HG03469 (cell line): ENCODE measurements around the gene TMEM186.
"Not testable (repeated sequence)": the region's sequence is repeated elsewhere in the genome, so short reads cannot be mapped to it uniquely, and the experiment has no call there.

Source experiments
- ATAC-seq: cut with Tn5 transposase; IDR thresholded peaks from one replicate; pipeline ENCODE4 v1.9.1; 2021; ENCODE audit warnings: mild to moderate bottlenecking, moderate library complexity, moderate number of reproducible peaks; ENCODE audit not compliant: unreplicated experiment

The TMEM186 gene, protein sequence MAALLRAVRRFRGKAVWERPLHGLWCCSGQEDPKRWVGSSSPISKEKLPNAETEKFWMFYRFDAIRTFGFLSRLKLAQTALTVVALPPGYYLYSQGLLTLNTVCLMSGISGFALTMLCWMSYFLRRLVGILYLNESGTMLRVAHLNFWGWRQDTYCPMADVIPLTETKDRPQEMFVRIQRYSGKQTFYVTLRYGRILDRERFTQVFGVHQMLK

DNA sequence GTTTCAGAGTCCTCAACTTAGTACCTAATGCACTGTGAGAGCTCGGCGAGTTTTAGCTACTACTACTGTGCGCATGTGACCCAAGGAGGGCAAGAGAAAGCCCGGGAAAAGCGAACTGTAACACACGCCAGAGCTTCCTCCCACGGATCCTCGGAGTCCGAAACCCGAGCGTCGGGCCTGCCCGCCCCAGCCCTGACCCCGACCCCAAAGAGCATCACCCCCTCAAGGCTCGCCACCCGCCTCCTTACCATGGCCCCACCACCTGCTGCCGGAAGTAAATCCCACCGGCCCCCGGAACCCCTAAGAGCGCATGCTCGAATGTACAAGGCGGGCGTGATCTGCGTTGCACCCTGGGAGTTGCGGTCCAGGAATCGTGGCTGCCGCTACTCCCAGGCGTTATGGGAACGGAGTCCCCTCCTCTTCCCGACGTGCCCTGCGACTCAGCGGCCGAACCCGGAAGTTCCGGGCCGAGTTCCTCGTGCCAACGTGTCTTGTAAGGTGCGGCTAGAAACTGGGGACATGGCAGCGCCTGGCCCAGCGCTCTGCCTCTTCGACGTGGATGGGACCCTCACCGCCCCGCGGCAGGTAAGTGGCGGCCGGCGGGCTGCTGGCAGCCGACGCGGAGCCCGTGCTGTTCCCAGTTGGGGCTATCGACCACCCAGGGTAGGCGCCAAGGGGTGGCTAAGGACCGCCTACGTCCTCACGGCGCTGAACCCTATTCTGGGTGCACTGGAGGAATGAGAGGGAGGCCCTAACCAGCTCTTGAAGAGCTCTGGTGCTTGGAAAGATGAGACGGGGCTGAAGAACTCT lies at the start of gene TMEM186, which contains the start of gene PMM2:
TSS of gene TMEM186 (minus strand) at position 276 of the 810 bp plus-strand sequence. CDS start at position 251, 25 bp downstream.
TSS of gene PMM2 (plus strand) at position 476 of the 810 bp plus-strand sequence. CDS start at position 520, 44 bp downstream.
- peak; percentile 87 for ATAC-seq

DNA sequence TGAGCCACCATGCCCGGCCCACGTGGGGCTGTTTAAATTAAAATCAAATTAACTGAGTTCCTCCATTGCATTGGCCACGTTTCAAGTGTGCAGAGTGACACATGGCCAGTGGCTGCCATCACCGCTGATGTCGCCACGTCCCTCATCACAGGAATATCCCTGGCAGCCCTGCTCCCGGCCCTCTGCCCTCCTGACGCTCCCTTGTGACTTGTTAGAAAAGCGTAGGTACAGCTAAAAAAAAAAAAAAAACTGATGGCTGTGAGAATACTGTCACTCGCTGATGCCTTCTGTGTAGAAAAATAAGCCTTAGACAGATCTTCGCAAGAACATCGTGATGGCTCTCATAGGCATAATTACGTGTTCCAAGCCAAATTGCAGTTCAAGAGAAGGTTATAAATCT lies 49.7 kb upstream of the TMEM186 start:
- ATAC-seq = no peak

DNA sequence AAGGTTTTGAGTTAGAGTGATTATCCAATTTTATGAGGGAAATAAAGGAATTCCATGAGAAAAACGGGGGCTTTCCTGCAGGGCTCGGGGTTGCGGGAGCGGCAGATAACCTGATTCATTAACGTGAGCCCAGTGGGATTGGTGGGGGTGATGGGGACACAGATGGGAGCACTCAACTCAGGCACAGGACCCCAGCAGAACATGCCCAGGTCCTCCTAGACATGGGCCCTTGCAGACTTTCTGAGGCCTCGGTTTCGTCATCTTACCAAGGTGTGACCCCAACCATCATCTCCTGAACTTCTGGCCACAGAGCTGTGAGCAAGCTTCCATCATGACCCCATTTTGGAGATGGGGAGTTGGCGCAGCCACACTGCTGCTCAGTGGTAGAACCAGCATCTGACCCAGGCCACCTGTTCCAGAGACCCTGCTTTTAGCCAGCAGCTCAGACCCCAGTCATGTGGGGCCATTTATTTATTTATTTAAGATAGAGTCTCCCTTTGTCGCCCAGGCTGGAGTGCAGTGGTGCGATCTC lies 49.0 kb upstream of the TMEM186 start:
- no peak for ATAC-seq

DNA sequence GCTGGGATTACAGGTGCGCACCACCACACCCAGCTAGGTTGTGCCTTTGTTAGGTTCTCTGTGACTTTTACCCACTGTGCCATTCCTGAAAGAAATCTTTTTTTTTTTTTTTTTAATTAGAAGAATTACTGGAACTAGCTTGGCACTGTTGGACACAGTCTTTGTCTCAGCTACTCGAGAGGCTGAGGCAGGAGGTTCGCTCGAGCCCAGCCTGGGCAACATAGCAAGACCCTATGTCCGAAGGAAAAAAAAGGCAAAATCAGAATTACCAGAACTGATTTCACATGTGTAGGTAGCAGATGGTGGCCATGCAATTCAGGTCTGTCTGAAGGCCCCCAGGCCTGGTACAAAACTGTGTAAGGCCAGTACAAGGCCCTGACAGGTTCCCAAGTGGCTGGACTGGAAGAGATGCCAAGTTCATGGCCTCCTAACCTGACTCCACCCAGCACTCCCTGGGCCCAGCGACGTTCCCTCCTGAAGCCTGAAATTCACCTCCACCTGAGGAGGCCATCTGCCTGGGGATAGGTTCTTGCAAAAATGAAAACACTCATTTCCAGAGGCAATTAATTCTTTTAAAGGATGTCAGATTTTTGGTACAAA lies 48.4 kb upstream of the TMEM186 start:
- no peak for ATAC-seq

DNA sequence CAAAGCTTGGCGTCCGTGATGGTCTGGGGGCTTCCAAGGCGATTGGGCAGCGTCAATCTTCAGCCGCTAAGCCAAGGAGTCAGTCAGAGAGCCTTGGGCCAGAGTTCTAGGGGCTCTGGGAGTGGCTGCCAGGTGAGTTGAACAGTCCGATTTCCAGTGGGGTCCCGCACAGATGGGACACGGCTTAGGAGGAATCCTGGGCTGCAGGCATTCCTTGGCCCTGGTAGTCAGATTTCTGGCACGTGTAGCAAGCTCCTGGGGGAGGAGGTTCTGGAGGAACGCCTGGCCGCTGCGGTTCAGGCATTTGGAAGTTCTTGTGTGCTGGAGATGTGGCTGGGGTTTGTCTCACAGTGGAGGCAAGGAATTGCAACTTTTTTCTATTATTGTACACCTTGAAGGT lies 45.9 kb upstream of the TMEM186 start:
- ATAC-seq = not testable (repeated sequence)

DNA sequence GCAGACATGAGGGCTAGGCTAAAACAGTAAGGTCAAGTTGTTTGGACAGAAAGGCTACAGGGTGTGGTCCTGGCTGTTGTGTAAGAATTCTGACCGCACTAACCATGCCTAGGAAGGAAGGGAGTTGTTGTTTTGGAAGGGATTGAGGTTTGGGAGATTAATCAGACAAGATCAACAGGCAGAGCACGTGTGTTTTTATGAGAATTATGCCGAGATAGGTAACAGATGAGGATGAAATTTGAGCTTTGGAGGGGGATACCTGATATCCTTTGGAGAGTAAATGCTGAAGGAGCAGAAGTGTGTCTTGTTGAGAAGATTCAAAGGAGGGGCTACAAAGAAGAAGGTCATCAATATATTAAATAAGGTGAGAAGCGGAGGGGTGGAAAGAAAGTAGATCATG lies 44.6 kb upstream of the TMEM186 start:
- not testable (repeated sequence) for ATAC-seq

DNA sequence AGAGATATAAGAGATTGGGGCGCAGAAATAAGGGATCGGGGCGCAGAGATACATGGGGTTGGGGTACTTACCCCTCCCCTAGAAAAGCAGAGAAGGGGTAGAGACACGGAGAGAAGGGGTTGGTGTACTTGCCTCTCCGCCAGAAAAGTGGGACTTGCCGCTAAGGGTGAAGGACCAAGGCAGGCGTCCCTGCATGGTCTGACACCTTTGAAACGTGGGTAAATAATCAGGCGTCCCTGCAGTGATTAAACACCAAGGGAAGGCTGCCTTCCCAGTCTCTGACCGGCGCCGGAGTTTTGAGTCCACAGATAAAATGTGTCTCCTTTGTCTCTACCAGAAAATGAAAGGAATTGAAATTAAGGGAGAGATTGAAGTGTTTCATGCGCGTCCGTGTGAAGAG lies 40.2 kb upstream of the TMEM186 start:
- ATAC-seq = not testable (repeated sequence)

DNA sequence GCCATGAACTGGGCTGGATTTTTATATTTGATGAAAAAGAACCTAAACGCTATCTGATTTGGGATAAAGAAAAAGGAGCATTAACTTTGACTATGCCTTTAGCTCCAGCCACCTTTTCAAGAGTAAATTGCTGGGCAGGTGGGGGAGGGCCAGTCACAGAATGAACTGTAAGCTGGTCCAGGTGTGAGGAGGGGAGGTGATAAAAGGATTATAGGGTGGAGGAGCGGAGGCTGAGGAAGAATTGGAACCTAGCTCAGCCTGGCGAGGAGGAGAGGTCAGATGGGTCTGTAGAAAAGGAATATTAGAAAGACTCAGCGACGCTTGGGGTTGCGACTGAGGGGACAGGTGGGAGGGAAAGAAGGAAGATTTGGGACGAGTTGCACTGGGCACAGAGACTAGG lies 39.4 kb upstream of the TMEM186 start:
- not testable (repeated sequence) for ATAC-seq

DNA sequence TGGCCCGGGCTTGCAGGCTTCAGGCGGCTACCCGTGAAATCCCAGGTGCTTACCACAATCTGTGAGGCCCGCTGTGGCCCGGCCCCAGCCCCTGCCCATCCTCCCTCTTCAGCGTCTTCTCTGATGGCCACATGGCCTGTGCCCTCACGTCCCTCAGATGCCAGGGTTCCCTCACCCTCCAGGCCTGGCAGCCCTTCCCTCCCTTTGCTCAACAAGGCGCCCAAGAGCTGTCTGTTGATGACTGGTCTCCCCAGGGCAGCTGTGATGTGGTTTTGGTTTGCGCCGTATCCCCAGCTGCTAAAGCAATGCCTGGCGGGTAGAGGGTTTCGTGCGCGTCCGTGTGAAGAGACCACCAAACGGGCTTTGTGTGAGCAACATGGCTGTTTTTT lies 35.3 kb upstream of the TMEM186 start:
- no peak for ATAC-seq

DNA sequence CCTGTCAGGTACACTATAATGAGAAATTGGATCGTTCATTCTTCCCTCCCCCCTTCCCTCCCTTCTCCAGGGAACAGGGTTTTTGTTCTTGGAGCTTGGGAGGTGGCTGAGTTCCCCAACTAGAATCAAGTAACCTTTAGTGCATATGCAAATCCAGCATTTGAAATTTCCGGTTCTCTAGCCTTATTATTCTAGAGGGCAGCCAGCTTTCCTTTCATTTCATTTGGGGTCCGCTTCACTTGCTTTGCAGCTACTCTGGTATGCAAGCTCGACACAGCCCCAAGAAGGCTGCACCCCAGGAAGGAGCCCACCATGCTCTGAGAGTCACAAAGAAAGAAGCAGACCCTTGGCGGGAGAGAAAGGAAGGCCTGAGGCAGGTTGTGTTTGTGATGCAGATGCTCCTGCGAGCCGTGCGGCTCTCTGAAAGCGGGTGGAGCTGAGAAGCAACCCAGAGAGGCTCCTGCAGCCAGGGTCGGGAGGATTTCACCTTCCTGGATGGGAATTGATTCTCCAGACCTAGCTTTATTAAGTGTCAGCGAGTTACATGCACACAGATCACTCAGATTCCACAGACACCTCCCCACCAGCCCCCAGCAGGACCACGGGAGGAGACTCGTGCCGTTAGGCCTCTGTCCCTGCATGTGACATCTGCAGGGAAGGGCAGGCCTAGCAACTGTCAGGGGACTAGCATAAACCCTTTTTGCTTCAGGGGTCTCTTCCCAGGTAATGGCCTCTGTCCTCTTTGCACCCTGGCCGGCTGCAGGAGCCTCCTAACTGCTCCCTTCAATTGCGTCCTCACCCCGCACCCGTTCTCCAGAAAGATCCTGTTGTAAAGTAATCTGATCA lies 34.7 kb upstream of the TMEM186 start:
- ATAC-seq = no peak

DNA sequence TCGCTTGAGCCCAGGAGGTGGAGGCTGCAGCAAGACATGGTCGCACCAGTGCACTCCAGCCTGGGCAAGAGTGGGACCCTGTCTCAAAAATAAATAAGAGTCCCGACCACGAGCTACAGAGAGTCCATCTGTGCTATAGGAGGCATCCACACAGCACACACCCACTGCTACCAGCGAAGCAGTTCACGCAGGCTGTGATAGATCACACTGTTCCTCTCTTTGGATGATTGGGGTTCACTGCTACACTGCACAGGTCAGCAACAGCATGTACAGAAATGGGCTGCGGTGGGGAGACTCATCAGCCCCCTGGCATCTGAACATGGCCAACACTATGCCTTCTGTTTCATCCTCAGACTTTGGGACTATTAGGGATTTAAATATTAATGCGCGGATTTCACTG lies 34.0 kb upstream of the TMEM186 start:
- ATAC-seq = no peak

DNA sequence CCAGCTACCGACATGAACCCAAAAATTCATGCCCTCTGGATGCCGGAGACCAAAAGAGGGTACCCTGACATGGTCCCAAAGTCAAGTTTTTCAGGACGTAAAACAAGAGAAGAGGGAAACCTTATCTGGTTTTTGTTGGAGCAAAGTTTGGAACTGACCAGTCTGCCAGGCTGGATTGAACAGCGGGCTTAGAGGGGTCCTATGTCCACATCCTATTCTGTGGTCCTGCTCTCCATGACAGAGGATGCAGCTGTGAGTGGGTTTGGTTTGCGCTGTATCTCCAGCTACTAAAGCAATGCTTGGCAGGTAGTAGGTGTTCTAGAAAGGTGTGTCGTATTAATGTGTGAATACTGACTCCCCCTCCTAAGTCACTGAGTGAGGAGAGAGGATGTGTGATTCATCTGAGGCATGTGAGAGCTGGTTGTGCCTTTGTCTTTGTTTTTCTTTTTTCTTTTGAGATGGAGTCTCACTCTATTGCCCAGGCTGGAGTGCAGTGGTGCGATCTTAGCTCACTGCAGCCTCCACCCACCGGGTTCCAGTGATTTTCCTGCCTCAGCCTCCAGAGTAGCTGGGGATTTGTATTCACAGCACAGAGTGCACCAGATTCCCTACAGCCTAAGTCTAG lies 31.2 kb upstream of the TMEM186 start:
- ATAC-seq = no peak

DNA sequence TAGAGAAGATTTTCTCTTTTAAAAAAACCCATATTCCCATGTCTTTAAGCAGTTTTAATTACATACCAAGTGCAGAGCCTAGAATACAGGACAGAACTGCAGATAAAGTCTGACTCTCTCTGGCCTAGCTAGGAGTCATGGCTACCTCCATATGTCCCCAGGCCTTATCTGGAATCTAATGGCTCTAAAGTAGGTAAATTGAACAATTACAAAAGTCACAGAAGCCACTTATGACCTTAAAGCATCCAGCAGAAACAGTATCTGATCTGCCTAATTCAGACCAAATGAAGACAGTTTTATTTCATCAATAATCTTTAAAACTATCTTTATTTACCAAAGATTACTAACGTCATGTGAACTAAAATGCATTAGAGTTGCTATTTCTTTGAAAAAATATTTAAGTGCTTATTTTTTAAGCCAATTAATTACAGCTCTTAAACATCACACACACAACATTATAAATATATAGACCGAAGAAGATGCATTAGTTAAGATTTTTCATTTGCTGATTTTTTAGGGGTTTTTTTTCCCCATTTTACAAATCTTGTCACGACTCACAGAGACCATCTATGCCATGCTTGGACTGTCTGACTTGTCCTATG lies 28.9 kb upstream of the TMEM186 start:
- ATAC-seq = no peak

DNA sequence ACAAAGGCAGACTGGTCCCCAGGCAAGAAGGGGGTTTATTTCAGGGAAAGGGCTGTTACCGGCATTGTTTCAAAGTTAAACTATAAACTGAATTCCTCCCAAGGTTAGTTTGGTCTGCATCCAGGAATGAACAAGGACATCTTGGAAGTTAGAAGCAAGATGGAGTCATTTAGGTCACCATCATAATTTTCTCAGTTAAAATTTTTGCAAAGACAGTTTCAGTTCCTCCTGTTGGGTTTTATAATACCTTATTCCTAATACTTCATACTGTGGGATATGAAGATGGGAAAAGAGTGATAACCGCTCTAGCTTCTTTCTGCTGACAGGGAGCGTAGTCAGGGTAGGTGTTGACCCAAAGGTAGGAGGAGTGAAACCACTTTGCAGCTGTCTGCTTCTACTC lies 25.0 kb upstream of the TMEM186 start:
- ATAC-seq = no peak

DNA sequence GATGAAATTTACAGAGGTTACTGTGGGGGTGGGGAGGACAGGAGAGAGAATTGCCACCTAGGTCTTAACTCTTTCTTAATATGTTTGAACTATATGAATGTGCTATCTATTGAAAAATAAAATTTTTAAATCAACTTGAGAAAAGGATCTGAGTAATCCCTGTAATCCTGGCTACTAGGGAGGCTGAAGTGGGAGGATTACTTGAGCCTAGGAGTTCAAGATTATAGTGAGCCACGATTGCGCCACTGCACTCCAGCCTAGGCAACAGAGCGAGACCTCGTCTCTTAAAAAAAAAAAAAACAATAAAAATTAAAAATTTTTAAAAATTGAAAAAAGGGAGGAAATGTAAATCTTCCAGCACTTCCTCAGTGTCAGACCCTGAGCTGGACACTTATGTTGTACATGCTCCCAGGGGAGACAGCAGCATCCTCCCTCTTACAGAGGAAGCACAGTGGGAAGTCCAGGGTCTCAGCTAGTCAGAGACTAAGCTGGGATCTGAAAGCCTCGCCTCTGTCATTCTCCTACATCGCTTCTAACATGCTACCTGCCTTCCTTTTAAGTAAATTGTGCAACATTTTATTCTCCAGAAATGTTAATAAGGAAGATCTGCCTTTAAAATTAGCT lies 22.1 kb upstream of the TMEM186 start:
- ATAC-seq = no peak

DNA sequence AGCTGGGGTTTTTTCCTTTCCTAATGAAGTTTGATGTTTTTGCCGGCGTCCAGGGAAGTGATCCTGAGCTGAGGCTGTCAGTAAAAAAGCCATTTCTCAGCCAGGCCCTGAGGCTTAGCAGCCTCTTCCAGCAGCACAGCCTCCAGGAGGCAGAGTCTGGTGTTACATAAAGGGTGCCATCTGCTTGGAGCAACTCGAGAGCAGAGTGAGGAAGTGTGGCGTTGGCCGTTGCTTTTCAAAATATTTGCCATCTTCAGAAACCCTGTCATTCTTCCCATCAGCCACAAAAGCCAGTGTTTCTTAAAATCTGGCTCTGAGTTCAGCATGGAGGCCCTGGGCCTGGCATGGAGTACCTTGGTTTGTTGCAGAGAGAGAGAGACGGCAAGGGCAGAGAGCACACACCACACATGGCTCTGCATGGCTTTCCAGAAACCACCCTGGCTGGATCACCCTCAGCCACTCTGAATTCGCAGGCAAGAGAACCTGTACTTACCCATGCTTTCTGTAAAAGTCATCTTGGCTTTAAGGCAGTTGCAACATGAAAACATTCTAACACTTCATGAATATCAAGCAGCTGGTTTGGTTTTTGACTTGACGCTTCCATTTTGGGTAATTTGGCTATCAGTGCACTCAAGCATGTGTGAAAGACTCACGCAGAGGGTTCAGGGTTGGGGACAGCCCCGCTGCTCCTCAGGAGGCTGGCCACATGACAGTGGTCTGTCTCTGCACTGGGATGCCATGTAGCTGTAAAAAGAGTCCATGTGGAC lies 21.2 kb upstream of the TMEM186 start:
- peak; percentile 78 for ATAC-seq

DNA sequence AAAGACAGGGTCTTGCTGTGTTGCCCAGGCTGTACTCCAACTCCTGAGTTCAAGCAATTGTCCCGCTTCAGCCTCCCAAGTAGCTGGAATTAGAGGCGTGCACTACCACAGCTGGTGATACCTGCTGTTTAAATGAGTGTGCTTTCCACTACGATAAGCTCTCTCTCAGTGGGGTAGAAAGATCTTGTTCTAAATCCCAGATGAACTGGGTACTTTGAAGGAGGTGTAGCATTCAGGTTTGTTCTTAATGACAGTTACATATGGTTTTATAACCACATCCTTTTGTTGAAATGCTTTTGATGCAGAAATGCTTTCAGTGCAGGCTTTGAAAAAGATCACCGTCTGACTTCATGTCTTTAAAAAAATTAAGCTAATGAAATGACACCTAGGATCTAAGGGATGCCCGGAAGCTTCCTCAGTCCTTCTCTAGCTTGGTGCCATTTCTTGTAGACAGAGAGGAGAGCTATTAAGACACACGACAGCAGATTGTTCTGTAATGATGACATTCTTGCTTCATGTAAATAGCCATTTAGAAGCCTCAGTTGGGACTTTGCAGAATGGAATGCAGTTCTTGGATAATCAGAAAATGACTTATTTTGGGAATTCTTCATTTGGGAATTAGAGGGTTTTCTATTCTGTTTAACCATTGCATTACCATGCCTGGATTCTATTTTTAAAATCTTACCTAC lies 19.7 kb upstream of the TMEM186 start:
- ATAC-seq = no peak
